Aorta (tissue), 5 donors: Measurements from ENCODE around the gene THSD4. TPM values are rescaled to one million over a fixed set of nuclear protein-coding genes. Genes with fewer than 3 reads are reported as not detected.
"Not testable (repeated sequence)": the region's sequence is repeated elsewhere in the genome, so short reads cannot be mapped to it uniquely, and the experiment has no call there.

Experiments used
- ATAC-seq: fragments of 200-7000 bp; cut with Tn5 transposase; one replicate; pipeline ENCODE4 v1.9.1; 2022; ENCODE audit warnings: moderate library complexity; ENCODE audit not compliant: low FRiP score
- DNase-seq, 2 donors: peaks; one replicate each; pipeline ENCODE4 v3.0.0-alpha.2; 2020
- H3K27ac ChIP-seq, 2 donors: one replicate each; pipeline ENCODE4 v1.5.1; 2013; ENCODE audit warnings: low read length in 2 of 2, mild to moderate bottlenecking in 2 of 2, moderate library complexity in 2 of 2, control low read depth in 1 of 2, inconsistent platforms in 1 of 2, low read depth in 1 of 2
- H3K27me3 ChIP-seq, 2 donors: one replicate each; pipeline ENCODE4 v1.6.1; 2013; ENCODE audit warnings: control low read depth in 1 of 2, low read length in 1 of 2, mild to moderate bottlenecking in 1 of 2, moderate library complexity in 1 of 2; ENCODE audit not compliant: insufficient read depth in 2 of 2, control insufficient read depth in 1 of 2
- H3K36me3 ChIP-seq, 2 donors: one replicate each; pipeline ENCODE4 v1.6.1; 2013; ENCODE audit warnings: control low read depth in 1 of 2, low read length in 1 of 2, mild to moderate bottlenecking in 1 of 2; ENCODE audit not compliant: insufficient read depth in 2 of 2, control insufficient read depth in 1 of 2
- H3K4me1 ChIP-seq, 2 donors: one replicate each; pipeline ENCODE4 v1.6.1; 2013; ENCODE audit warnings: low read length in 2 of 2, control low read depth in 1 of 2, mild to moderate bottlenecking in 1 of 2, moderate library complexity in 1 of 2; ENCODE audit not compliant: insufficient read depth in 2 of 2, control insufficient read depth in 1 of 2
- H3K4me3 ChIP-seq, 2 donors: one replicate each; pipeline ENCODE4 v1.5.1; 2013; ENCODE audit warnings: low read length in 2 of 2, control low read depth in 1 of 2, mild to moderate bottlenecking in 1 of 2
- H3K9me3 ChIP-seq: one replicate; pipeline ENCODE4 v1.6.1; 2013; ENCODE audit warnings: mild to moderate bottlenecking, low read length; ENCODE audit not compliant: control insufficient read depth
- WGBS, 2 donors: extraction: QIAGEN DNeasy Blood & Tissue Kit; methylation state at CpG; one replicate each; pipeline ENCODE4 v1.1.7; 2013; 5-methylcytosine and 5-hydroxymethylcytosine counted together
- intact Hi-C, 2 donors: fragments of 100-400 bp; cut with DNase I; formaldehyde crosslinking; loops; one replicate each; pipeline versions ENCODE4 v1.14.2 to v1.15.0; 2022
- polyA plus RNA-seq, 2 donors: library from polyadenylated mRNA; stranded (reverse); fragments of 200-250 nt; gene quantifications; one replicate each; pipeline ENCODE4 v1.2.3, GENCODE V29; 2013
- total RNA-seq, 2 donors: library from RNA; stranded (reverse); fragmentation: NEBNext Ultra II Directional; extraction: Animal tissue kit (Norgen Biotek cat#: 25700); gene quantifications; one replicate each; pipeline ENCODE4 v1.2.1, GENCODE V29; 2021
- donor health status: healthy with polysubstance abuse.
- donor health status: Bipolar disorder and iron deficiency.
- donor health status: DM: no; HTN: no; CAD: no.
- donor health status: DM: no; HTN: no; CAD: no.
- donor health status: DM: yes; HTN: yes; CAD: no.

The THSD4 gene
- total and polyA plus RNA-seq, 4 donors: 6.3 to 143 (median 30.3) TPM

DNA sequence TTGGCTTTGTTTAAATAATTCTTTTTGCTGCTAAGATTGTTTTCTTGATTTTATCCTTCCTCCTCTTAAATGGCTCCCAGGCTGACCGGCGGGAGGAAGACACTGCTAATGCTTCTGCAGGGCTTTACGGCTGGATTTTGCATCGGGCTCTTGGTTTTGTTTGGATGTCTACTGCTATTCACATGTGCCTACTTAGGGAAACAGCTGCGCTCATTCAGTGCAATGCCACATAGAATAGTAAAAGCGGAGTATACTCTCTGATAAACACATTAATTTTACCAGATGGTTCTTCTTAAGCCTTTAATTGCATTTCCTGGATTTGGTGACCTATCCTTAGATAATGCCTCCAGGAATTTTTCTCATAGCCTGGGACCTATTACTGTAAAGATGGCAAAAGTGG, 146.6 kb downstream of the THSD4 start:
- no peak for DNase-seq
- intact Hi-C loops: no loop called here

DNA sequence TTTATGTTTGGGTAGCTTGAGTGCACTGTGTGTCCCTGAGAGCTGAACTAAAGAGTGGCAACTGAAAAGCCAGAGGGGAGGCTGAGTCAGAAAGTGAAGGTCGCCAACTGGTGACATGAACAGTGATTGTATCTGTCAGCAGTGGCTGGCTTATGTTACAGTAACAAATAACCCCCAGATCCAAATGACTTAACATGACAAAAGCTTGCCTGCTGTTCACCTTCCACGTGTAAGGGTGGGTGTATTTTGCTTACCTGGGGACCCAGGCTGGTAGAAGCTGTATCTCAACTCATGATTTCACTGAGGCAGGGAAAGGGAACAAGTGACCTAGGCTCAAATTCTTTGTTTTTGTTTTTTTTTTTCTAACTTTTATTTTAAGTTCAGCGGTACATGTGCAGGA, 147.3 kb downstream of the THSD4 start:
- Histone ChIP-seq H3K9me3 (no peaks in the 10 kb centered on the region), H3K4me1 (peaks cover 0 to 1% of the 10 kb centered on the region in 2 donors), H3K36me3 (peaks cover 0 to 7% of the 10 kb centered on the region in 2 donors), H3K27me3 (no peaks in the 10 kb centered on the region), H3K27ac (no peak overlapping the region), H3K4me3 (no peak overlapping the region)
- intact Hi-C loops: no loop called here
- WGBS, 2 donors: 65 to 77% methylated on average over 3 of the region's 3 CpGs
- DNase-seq (no peak), ATAC-seq (no peak)

More for the DNA sequence above, 146.6 kb downstream of the THSD4 start:
- 45 to 53% methylated on average over 6 of the region's 6 CpGs for WGBS, 2 donors
- no peak overlapping the region for H3K27ac ChIP-seq
- no peak overlapping the region for H3K4me3 ChIP-seq
- H3K27me3 ChIP-seq: no peaks in the 10 kb centered on the region
- H3K9me3 ChIP-seq: no peaks in the 10 kb centered on the region
- no peak for ATAC-seq
- peaks cover 0 to 7% of the 10 kb centered on the region in 2 donors for H3K36me3 ChIP-seq
- peaks cover 0 to 1% of the 10 kb centered on the region in 2 donors for H3K4me1 ChIP-seq

DNA sequence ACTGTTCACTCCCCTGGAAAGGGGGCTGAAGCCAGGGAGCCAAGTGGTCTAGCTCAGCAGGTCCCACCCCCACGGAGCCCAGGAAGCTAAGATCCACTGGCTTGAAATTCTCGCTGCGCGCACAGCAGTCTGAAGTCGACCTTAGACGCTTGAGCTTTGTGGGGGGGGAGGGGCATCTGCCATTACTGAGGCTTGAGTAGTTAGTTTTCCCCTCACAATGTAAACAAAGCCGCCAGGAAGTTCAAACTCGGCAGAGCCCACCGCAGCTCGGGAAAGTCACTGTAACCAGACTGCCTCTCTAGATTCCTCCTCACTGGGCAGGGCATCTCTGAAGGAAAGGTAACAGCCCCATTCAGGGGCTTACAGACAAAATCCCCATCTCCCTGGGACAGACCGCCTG, 150.3 kb downstream of the THSD4 start:
- DNase-seq, H3K27ac ChIP-seq, ATAC-seq, H3K4me1 ChIP-seq, H3K9me3 ChIP-seq, H3K27me3 ChIP-seq, intact Hi-C loops, H3K4me3 ChIP-seq, H3K36me3 ChIP-seq: not testable (repeated sequence)
- WGBS, 2 donors: 58 to 84% methylated on average over 11 of the region's 11 CpGs

DNA sequence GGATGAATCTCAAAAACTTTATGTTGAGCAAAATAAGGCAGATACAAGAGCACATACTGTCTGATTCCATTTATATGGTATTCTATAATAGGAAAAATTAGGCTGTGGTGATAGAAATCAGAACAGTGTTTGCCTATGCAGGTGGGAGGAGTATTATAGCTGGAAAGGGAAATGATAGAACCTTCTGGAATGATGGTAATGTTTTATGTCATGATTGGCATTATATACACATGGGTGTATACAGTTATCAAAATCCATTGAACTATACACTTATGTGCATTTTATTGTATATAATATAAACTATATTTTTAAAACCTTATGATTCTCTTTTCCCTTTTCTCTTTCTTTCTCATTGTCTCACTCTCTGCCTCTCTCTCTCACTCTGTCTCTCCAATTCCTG, 156.1 kb downstream of the THSD4 start:
- Histone ChIP-seq H3K27me3 (no peaks in the 10 kb centered on the region), H3K27ac (no peak overlapping the region), H3K4me1 (peaks cover 0 to 7% of the 10 kb centered on the region in 2 donors), H3K36me3 (no peaks in the 10 kb centered on the region), H3K4me3 (no peak overlapping the region), H3K9me3 (no peaks in the 10 kb centered on the region)
- ATAC-seq (no peak), DNase-seq (no peak)
- intact Hi-C loops: no loop called here

DNA sequence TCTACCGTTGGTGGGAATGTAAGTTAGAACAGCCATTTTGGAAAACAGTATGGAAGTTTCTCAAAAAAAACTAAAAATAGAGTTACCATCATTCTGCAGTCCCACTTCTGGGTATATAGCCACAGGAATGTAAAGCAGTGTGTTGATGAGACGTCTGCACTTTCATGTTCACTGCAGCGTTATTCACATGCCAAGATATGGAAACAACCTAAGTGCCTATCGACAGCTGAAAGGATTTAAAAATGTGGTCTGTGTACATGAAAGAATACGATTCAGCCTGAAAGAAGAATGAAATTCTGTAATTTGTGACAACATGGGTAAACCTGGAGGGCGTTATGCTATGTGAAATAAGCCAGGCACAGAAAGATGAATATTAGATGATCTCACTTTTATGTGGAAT, 157.7 kb downstream of the THSD4 start:
- no peaks in the 10 kb centered on the region for H3K9me3 ChIP-seq
- DNase-seq (no peak), ATAC-seq (no peak)
- intact Hi-C loops: no loop called here
- no peak overlapping the region for H3K27ac ChIP-seq
- H3K36me3 ChIP-seq: no peaks in the 10 kb centered on the region
- peaks cover 0 to 7% of the 10 kb centered on the region in 2 donors for H3K4me1 ChIP-seq
- WGBS, 2 donors: 76 to 81% methylated on average over 6 of the region's 6 CpGs
- H3K27me3 ChIP-seq: no peaks in the 10 kb centered on the region
- H3K4me3 ChIP-seq: no peak overlapping the region

DNA sequence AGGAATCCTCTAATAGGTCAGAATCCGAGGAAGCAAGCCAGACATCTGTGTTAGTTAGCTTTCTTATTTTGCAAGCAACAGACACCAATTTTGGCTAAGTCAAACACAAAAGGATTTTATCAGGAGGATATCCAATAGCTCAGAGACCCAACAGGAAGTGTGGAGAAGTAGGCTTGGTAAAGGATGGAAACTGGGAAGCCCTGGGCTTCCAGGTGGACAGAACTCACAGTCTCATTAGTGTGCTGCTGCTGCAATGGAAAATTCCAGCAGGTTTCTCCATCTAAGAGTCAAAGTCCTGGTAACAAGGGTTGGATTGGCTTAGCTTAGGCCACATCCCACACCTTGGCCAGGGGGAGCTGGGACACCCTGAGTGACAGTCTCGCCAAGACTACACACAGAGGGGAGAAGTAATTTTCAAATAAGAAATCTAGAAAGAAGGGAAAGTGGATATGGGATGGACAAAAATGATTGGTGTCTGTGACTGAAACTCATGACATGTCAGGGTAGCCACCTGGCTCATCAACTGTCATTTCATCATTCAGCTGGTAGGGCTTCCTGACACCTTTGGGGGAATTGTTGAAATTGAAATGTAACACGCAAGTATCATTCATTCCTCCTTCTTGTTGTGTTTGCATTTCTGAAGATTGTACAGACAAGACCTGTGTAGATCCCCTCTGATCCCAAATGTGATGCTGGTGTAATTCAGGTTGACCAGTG, 158.6 kb downstream of the THSD4 start:
- H3K9me3 ChIP-seq: no peaks in the 10 kb centered on the region
- intact Hi-C loops: no loop called here
- H3K4me3 ChIP-seq: no peak overlapping the region
- 77 to 81% methylated on average over 3 of the region's 3 CpGs for WGBS, 2 donors
- H3K27me3 ChIP-seq: no peaks in the 10 kb centered on the region
- ATAC-seq (no peak), DNase-seq (no peak)
- H3K36me3 ChIP-seq: no peaks in the 10 kb centered on the region
- H3K27ac ChIP-seq: peak overlapping the region; percentile 17 to 69
- H3K4me1 ChIP-seq: peaks cover 7% of the 10 kb centered on the region in 2 donors

DNA sequence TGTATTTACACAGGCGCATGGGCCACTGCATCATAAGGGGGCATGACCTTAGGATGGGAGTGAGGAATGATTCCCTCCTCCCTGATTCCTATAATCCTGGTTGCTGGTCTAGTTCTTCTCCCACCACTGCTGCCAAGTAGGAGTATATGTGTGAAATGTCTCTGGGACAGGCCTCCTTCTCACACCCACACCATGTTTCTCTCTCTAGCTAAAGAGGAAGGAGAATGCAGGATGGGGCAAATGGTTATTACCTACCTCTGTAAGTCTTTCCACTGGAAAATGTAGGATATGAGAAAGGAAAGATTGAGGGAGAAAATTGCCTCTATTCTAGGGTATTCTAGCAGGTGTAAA, 159.2 kb downstream of the THSD4 start:
- Histone ChIP-seq H3K27ac (peak overlapping the region; percentile 38 to 69), H3K4me1 (peaks cover 7% of the 10 kb centered on the region in 2 donors), H3K36me3 (no peaks in the 10 kb centered on the region), H3K27me3 (no peaks in the 10 kb centered on the region), H3K4me3 (no peak overlapping the region), H3K9me3 (no peaks in the 10 kb centered on the region)
- 95 to 100% methylated on average over 1 of the region's 1 CpG for WGBS, 2 donors
- no peak for DNase-seq
- ATAC-seq: no peak
- intact Hi-C loops: no loop called here

DNA sequence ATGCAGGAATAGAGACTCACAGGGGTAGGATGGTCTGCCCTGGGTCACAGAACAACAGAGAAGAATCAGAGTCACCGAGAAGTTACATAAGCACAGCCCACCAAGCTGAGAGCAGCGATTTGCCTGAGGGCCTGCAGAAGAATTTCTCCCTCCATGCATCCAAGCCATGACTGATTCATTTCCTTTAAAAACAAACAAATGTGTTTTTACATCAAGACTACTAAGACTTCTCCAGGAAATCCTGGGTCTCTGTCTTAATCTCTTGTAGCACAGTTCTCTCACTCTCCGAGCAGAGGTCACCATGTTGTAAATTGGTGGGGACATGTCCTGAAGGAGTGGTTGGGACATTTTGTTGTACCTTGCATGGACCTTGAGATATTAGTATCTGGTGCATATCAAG, 159.8 kb downstream of the THSD4 start:
- DNase-seq (no peak), ATAC-seq (no peak)
- Histone ChIP-seq H3K27me3 (no peaks in the 10 kb centered on the region), H3K9me3 (no peaks in the 10 kb centered on the region), H3K27ac (peak overlapping the region in 1 of 2 donors; percentile 69), H3K4me1 (peaks cover 7 to 10% of the 10 kb centered on the region in 2 donors), H3K4me3 (no peak overlapping the region), H3K36me3 (no peaks in the 10 kb centered on the region)
- intact Hi-C loops: loop anchor here (5.0 kb wide), 2 partner anchors 53 to 158 kb away; partner anchors contain the start of gene THSD4 (in 1 of the 2)
- 13 to 17% methylated on average over 3 of the region's 3 CpGs for WGBS, 2 donors

DNA sequence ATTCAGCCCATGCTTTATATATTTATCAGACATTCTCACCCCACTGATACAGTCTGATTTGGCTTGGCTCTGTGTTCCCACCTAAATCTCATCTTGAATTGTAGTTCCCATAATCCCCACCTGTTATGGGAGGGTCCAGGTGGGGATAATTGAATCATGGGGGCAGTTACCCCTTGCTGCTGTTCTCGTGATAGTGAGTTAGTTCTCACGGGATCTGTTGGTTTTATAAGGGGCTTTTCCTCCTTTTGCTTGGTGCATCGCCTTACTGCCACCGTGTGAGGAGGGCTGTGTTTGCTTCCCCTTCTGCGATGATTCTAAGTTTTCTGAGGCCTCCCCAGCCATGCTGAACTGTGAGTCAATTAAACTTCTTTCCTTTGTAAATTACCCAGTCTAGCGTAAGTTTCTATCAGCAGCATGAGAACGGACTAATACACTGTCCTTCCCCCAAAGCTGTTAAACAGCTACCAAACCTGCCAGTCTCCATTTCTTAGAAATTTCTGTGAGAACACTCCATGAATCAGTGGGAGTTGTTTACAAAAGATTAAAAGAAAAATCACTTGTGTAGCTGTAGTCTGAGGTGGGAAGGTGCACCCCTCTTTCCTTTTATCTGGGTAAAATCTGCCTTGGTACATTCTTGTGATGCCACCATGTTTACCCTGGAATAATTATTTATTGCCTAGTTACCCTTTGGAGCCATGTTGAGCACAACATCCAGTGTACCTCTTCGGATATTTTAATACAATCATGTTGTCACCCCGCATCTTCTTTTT, 160.5 kb downstream of the THSD4 start:
- DNase-seq (no peak), ATAC-seq (no peak)
- 77 to 86% methylated on average over 9 of the region's 9 CpGs for WGBS, 2 donors
- H3K4me1 ChIP-seq: peaks cover 7 to 14% of the 10 kb centered on the region in 2 donors
- intact Hi-C loops: loop anchor here (5.0 kb wide), 2 partner anchors 53 to 158 kb away; partner anchors contain the start of gene THSD4 (in 1 of the 2)
- H3K27me3 ChIP-seq: no peaks in the 10 kb centered on the region
- no peak overlapping the region for H3K4me3 ChIP-seq
- peak overlapping the region in 1 of 2 donors; percentile 17 for H3K27ac ChIP-seq
- no peaks in the 10 kb centered on the region for H3K36me3 ChIP-seq
- H3K9me3 ChIP-seq: no peaks in the 10 kb centered on the region
